ENCODE data around the gene FMR1. TPM values are rescaled to one million over a fixed set of nuclear protein-coding genes. Genes with fewer than 3 reads are reported as not detected.

The FMR1 gene
- total RNA-seq, 2 experiments from 2014 or later, result 50.4 to 55.1 TPM

- Mint-ChIP-seq H3K4me3 (no peak overlapping the region), H3K27me3 (no peaks in the 10 kb centered on the region), H3K36me3 (peaks cover 22% of the 10 kb centered on the region), H3K27ac (no peak overlapping the region), H3K4me1 (no peaks in the 10 kb centered on the region), H3K9me3 (ENCODE audit: low read depth) (no peaks in the 10 kb centered on the region)
- CTCF ChIA-PET, result no interaction called here
- DNase-seq, result no peak
- no peak for ATAC-seq
Measured at GRCh38 chrX:147935156-147935758, 23.5 kb downstream of the FMR1 start.

- H3K27ac Mint-ChIP-seq, result no peak overlapping the region
- peaks cover 45% of the 10 kb centered on the region for H3K36me3 Mint-ChIP-seq
- DNase-seq (no peak), ATAC-seq (no peak)
- no peak overlapping the region for H3K4me3 Mint-ChIP-seq
- CTCF ChIA-PET, result no interaction called here
- H3K9me3 Mint-ChIP-seq (ENCODE audit: low read depth), result no peaks in the 10 kb centered on the region
- H3K27me3 Mint-ChIP-seq, result no peaks in the 10 kb centered on the region
- H3K4me1 Mint-ChIP-seq, result no peaks in the 10 kb centered on the region
Measured at GRCh38 chrX:147945286-147945685, 33.6 kb downstream of the FMR1 start.

GRCh38 chrX:147948531-147948930 is 36.8 kb downstream of the FMR1 start:
- CTCF ChIA-PET, result no interaction called here
- H3K9me3 Mint-ChIP-seq (ENCODE audit: low read depth), result no peaks in the 10 kb centered on the region
- H3K27ac Mint-ChIP-seq, result no peak overlapping the region
- no peaks in the 10 kb centered on the region for H3K27me3 Mint-ChIP-seq
- DNase-seq (no peak), ATAC-seq (no peak)
- H3K36me3 Mint-ChIP-seq, result peaks cover 34% of the 10 kb centered on the region
- no peaks in the 10 kb centered on the region for H3K4me1 Mint-ChIP-seq
- no peak overlapping the region for H3K4me3 Mint-ChIP-seq

GRCh38 chrX:147950352-147950751 is 38.6 kb downstream of the FMR1 start:
- no peaks in the 10 kb centered on the region for H3K9me3 Mint-ChIP-seq (ENCODE audit: low read depth)
- no peaks in the 10 kb centered on the region for H3K27me3 Mint-ChIP-seq
- H3K4me1 Mint-ChIP-seq, result no peaks in the 10 kb centered on the region
- H3K36me3 Mint-ChIP-seq, result peaks cover 23% of the 10 kb centered on the region
- no peak overlapping the region for H3K4me3 Mint-ChIP-seq
- DNase-seq, result no peak
- no peak for ATAC-seq
- H3K27ac Mint-ChIP-seq, result no peak overlapping the region
- CTCF ChIA-PET, result no interaction called here

- CTCF ChIA-PET, result no interaction called here
Measured at GRCh38 chrX:147953976-147954375, 42.3 kb downstream of the FMR1 start.

GRCh38 chrX:147957291-147957690 is 45.6 kb downstream of the FMR1 start:
- H3K36me3 Mint-ChIP-seq, result no peaks in the 10 kb centered on the region
- no peaks in the 10 kb centered on the region for H3K9me3 Mint-ChIP-seq (ENCODE audit: low read depth)
- no peak for DNase-seq
- no peaks in the 10 kb centered on the region for H3K4me1 Mint-ChIP-seq
- ATAC-seq, result no peak
- CTCF ChIA-PET, result no interaction called here
- no peaks in the 10 kb centered on the region for H3K27me3 Mint-ChIP-seq
- H3K4me3 Mint-ChIP-seq, result no peak overlapping the region
- H3K27ac Mint-ChIP-seq, result no peak overlapping the region

More at GRCh38 chrX:147953976-147954375, 42.3 kb downstream of the FMR1 start:
- Mint-ChIP-seq H3K27me3 (no peaks in the 10 kb centered on the region), H3K4me1 (no peaks in the 10 kb centered on the region), H3K9me3 (ENCODE audit: low read depth) (no peaks in the 10 kb centered on the region), H3K27ac (no peak overlapping the region), H3K36me3 (peaks cover 11% of the 10 kb centered on the region), H3K4me3 (no peak overlapping the region)
- ATAC-seq, result no peak
- no peak for DNase-seq

GRCh38 chrX:147958291-147958690 is 46.6 kb downstream of the FMR1 start:
- Mint-ChIP-seq H3K36me3 (no peaks in the 10 kb centered on the region), H3K4me3 (no peak overlapping the region), H3K27ac (no peak overlapping the region), H3K27me3 (no peaks in the 10 kb centered on the region), H3K4me1 (no peaks in the 10 kb centered on the region), H3K9me3 (ENCODE audit: low read depth) (no peaks in the 10 kb centered on the region)
- DNase-seq (no peak), ATAC-seq (no peak)
- CTCF ChIA-PET, result no interaction called here

- Mint-ChIP-seq H3K27ac (no peak overlapping the region), H3K4me1 (no peaks in the 10 kb centered on the region), H3K4me3 (no peak overlapping the region), H3K36me3 (no peaks in the 10 kb centered on the region), H3K27me3 (no peaks in the 10 kb centered on the region), H3K9me3 (ENCODE audit: low read depth) (no peaks in the 10 kb centered on the region)
- CTCF ChIA-PET, result no interaction called here
- DNase-seq (no peak), ATAC-seq (no peak)
Measured at GRCh38 chrX:147960722-147961121, 49.0 kb downstream of the FMR1 start.

- H3K9me3 Mint-ChIP-seq (ENCODE audit: low read depth), result no peaks in the 10 kb centered on the region
- CTCF ChIA-PET, result no interaction called here
- no peaks in the 10 kb centered on the region for H3K27me3 Mint-ChIP-seq
- no peaks in the 10 kb centered on the region for H3K4me1 Mint-ChIP-seq
- ATAC-seq (no peak), DNase-seq (no peak)
- H3K36me3 Mint-ChIP-seq, result no peaks in the 10 kb centered on the region
- no peak overlapping the region for H3K27ac Mint-ChIP-seq
- H3K4me3 Mint-ChIP-seq, result no peak overlapping the region
Measured at GRCh38 chrX:147962476-147962875, 50.8 kb downstream of the FMR1 start.

GRCh38 chrX:147978931-147979330 is 67.2 kb downstream of the FMR1 start:
- no peak for ATAC-seq
- no peak for DNase-seq
- no peak overlapping the region for H3K4me3 Mint-ChIP-seq
- H3K4me1 Mint-ChIP-seq, result no peaks in the 10 kb centered on the region
- H3K36me3 Mint-ChIP-seq, result no peaks in the 10 kb centered on the region
- no peaks in the 10 kb centered on the region for H3K27me3 Mint-ChIP-seq
- CTCF ChIA-PET, result no interaction called here
- no peak overlapping the region for H3K27ac Mint-ChIP-seq
- no peaks in the 10 kb centered on the region for H3K9me3 Mint-ChIP-seq (ENCODE audit: low read depth)

GRCh38 chrX:147981038-147981752 is 69.5 kb downstream of the FMR1 start, which contains the start of gene FMR1NB:
Gene FMR1NB (plus strand): TSS chrX:147981337. CDS start chrX:147981403, 66 bp downstream.
- H3K4me3 Mint-ChIP-seq, result no peak within 1 kb of the TSS

More at GRCh38 chrX:147981038-147981752, 69.5 kb downstream of the FMR1 start, which contains the start of gene FMR1NB:
- no peaks in the 10 kb centered on the region for H3K36me3 Mint-ChIP-seq
- no peak for ATAC-seq
- no peaks in the 10 kb centered on the region for H3K9me3 Mint-ChIP-seq (ENCODE audit: low read depth)
- CTCF ChIA-PET, result no interaction called here
- H3K4me1 Mint-ChIP-seq, result no peaks in the 10 kb centered on the region
- no peaks in the 10 kb centered on the region for H3K27me3 Mint-ChIP-seq
- no peak for DNase-seq
- H3K27ac Mint-ChIP-seq, result no peak within 1 kb of the TSS

Other genes with a start within 250 kb of the FMR1 start
- not detected for gene FMR1NB, start 69.4 kb downstream of the FMR1 start, total RNA-seq

Measured in activated CD8-positive, alpha-beta memory T cell treated with anti-CD3 and anti-CD28 coated beads, Interleukin-2, amount 10 ng/mL, durations not matched to agents 7 days and 5 days (primary cell).